SIG-M5 treated with dmso at 0.1 percent for 504 hours (cell line): ENCODE measurements around the gene ZNF813.
"Not testable (repeated sequence)": the region's sequence is repeated elsewhere in the genome, so short reads cannot be mapped to it uniquely, and the experiment has no call there.

Experiments
- DNase-seq: peaks from one replicate; lab custom pipeline; 2025; ENCODE audit not compliant: unreplicated experiment; lab: John Stamatoyannopoulos, UW

Gene ZNF813

GRCh38 chr19:53467485-53468262 is at the start of gene ZNF813:
ZNF813 (plus strand) TSS chr19:53467733; CDS start chr19:53483823, 16,090 bp downstream.
- DNase-seq, result peak; percentile 2

- not testable (repeated sequence) for DNase-seq
Observed at GRCh38 chr19:53420520-53421315, 46.8 kb upstream of the ZNF813 start.

DNA sequence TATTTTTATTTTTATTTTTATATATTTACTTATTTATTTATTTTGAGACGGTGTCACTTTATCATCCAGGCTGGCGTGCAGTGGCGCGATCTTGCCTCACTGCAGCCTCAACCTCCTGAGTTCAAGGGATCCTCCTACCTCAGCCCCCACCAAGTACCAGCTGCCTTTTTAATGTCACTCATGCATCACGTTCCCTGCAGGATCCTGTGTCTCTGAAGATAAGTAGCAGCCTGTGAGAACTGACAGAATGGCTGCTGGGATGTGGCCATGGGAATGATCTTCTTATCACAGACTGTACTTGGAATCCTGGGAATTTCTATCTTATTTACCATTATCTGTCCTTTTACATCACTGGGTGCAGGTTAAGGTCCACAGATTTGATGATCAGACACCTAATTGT is 45.0 kb upstream of the ZNF813 start:
- DNase-seq, result no peak

GRCh38 chr19:53423074-53423473 is 44.5 kb upstream of the ZNF813 start:
- not testable (repeated sequence) for DNase-seq

DNA sequence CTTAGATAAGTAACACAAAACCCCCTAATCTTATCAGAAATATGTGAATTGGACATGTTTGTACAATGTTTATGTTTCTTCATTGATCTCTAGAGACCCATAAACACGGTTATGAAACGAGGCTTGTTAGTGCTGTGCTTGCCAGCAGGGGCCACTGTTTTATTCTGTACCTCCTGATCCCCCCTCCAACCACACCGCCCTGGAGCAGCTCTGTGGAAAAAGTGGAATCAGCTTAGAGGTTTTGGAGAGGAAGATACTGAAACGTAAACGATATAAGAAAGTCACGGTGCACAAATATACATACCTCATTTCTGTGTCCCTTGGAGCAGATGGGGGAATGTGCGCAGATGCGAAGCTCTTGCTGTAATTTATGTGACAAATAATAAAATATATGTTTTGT is 43.9 kb upstream of the ZNF813 start:
- DNase-seq, result not testable (repeated sequence)

GRCh38 chr19:53424968-53425597 is 42.5 kb upstream of the ZNF813 start:
- DNase-seq, result peak; percentile 11

DNA sequence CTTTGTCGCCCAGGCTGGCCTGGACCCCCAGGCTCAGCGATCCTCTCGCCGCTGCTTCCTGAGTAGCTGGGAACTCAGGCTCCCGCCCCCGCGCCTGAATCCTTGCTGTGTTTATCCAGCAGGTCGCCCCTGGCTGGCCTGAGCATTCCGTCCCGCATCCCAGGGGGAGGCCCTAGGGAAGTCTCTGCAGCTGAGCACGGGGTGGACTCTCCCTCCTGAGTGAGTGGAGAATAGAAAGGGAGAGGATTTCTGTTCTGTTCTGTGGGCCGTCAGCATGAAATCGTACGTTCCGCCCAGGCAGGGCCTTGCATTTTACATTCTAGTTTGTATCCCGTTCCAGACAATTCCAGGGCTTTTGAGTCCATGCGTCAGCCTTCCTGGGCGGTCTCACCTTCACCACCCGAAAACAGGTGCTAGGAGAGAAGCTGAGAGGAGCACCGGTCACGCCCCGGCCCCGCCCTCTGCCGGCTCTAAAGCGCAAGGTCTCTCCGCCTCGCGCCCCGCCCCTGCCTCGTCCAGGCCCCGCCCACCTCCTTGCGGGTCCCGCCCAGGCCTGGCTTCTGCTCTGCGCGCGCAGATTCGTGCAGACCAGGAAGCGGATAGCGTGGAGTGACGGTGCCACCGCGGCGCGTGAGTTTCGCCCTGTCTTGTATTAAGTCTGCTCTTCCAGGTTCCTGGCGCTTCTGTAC is 36.0 kb upstream of the ZNF813 start, which contains the start of gene ZNF761:
TSS of gene ZNF761 (plus strand) at position 586 of the 689 bp plus-strand sequence. CDS start 15,285 bp downstream, outside the sequence.
- DNase-seq, result peak; percentile 51

DNA sequence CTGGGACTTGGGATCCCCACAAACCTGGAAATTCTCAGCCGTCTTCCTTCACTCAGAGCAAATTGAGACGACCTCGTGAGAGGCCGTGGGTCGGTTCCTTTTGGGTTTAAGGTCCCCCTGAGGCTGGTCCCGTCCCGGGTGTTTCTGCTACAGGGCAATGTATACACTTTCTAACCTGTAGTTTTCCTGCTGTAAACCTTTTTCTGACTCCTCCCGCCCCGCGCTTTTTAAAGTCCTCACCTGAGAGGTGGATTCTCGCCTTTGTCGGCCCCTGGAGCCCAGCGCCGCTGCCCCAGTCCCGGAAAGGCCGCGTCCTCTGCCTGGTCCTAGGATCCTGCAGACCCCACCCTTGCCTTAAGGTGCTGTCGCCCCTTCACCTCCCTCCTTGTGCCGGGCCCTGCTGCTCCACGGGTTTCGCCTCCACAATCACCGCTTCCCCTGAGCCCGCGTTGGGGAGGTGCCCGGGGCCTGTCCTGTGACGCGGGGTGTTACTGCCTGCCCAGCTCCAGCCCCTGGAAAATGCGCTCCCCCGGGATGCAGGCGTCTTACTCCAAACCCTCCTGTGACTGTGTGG is 35.4 kb upstream of the ZNF813 start:
- DNase-seq, result no peak

DNA sequence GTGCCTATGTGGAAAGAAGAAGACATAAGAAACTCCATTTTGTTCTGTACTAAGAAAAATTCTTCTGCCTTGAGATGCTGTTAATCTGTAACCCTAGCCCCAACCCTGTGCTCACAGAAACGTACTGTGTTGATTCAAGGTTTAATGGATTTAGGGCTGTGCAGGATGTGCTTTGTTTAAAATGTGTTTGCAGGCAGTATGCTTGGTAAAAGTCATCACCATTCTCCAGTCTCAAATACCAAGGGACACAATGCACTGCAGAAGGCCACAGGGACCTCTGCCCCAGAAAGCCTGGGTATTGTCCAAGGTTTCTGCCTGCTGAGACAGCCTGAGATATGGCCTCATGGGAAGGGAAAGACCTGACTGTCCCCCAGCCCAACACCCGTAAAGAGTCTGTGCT is 23.7 kb upstream of the ZNF813 start:
- not testable (repeated sequence) for DNase-seq

- DNase-seq, result not testable (repeated sequence)
Observed at GRCh38 chr19:53447196-53447595, 20.3 kb upstream of the ZNF813 start.

DNA sequence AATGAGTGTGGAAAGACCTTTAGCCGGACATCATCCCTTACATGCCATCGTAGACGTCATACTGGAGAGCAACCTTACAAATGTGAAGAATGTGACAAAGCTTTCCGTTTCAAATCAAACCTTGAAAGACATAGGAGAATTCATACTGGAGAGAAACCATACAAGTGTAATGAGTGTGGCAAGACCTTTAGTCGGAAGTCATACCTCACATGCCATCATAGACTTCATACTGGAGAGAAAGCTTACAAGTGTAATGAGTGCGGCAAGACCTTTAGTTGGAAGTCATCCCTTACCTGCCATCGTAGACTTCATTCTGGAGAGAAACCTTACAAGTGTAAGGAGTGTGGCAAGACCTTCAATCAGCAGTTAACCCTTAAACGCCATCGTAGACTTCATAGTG is 11.7 kb upstream of the ZNF813 start:
- DNase-seq, result no peak

GRCh38 chr19:53460131-53460721 is 7.3 kb upstream of the ZNF813 start:
- DNase-seq, result not testable (repeated sequence)

DNA sequence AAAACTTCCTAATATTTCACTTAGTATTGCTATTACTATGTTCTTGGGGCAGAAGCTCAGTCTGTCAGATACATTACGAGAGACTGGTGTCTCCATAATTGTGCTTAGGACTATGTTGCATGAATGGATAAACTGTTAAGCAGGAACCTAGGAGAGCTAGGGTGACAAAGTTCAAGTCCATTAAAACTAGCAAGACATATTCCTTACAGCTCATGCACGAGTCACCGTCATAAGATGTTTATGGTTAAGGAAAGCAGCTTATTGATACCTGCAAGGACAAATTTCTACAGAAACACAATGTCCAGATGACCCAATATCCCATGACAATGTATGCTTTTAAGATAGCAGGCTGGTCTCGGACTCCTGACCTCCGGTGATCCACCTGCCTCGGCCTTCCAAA is 5.7 kb upstream of the ZNF813 start:
- DNase-seq, result no peak

DNA sequence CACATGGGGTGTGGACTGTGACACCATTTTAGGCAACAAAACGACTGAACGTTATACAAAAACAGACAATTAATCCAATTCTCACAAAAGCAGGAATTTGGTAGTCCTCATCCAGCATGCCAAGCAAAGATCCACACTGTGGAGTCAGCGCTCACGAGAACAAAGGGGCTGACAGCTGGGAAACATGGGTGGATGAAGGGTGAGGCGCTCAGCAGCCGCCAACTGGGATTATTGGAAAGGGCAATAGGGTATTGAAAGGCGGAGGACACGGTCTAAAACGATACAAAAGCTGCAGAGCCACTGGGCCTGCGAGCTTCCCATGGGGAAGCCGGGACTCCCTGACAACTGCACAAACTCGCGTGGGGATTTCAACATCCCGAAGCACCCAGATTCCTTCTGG is 4.7 kb upstream of the ZNF813 start:
- DNase-seq, result no peak

DNA sequence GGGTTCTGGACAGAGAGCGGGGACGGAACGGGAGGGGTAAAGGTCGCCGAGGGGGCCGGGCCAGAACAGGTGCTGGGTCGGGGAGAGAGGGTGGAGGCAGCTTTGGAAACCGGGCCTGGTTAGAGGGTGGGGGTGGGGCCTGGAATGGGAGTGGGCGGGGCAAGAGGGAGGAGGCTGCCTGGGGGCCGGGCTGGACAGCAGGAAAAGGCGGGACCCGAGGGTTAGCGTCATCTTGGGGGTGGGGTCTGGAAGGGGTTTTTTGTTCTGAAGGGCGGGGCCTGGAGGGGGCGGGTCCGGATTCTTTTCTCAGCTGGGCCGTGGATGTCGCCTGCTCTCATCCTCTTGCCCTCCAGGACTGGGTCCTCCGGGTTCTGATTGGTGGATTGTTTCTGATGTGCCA is 4.3 kb upstream of the ZNF813 start:
- DNase-seq, result no peak

DNA sequence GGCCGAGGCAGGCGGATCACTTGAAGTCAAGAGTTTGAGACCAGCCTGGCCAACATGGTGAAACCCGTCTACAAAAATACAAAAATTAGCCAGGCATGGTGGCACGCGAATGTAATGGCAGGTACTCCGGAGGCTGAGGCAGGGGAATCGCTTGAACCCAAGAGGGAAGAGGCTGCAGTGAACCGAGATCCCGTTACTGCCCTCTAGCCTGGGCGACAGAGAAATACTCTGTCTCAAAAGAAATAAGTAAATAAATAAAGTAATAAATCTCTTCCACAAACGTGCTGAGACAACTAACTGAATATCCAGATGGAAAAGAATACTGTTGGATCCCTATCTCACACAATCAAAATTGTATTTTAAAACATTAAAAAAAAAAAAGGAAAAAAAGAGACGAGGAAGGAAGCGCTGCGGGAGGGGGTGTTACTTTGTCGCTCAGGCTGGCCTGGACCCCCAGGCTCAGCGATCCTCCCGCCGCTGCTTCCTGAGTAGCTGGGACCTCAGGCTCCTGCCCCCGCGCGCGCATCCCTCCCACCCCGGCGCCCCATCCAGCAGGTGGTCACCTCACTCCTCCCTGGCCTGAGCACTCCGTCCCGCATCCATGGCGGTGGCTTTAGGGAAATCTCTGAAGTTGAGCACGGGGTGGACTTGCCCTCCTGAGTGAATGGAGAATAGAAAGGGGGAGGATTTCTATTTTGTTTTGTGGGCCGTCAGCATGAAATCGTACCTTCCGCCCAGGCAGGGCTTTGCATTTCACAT is 628 bp upstream of the ZNF813 start:
- no peak for DNase-seq

DNA sequence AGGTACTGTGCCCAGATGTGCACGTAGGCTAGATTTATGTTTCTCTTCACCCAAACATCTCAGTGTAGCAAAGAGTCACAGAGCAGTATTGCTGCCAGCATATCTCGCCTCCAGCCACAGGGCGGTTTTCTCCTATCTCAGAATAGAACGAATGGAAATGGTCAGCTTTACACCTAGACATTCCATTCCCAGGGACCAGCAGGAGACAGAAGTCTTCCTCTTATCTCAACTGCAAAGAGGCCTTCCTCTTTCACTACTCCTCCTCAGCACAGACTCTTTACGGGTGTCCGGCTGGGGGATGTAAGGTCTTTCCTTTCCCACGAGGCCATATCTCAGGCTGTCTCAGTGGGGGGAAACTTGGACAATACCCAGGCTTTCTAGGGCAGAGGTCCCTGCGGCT is 1.1 kb downstream of the ZNF813 start:
- DNase-seq, result not testable (repeated sequence)

- no peak for DNase-seq
Observed at GRCh38 chr19:53471916-53472315, 4.4 kb downstream of the ZNF813 start.

GRCh38 chr19:53474832-53475231 is 7.3 kb downstream of the ZNF813 start:
- not testable (repeated sequence) for DNase-seq
